NOMO-1 treated with dmso at 0.1 percent for 144 hours (cell line): ENCODE measurements around the gene CDKN1C.

Experiments used
- DNase-seq: peaks from one replicate; lab custom pipeline; 2025; ENCODE audit not compliant: unreplicated experiment; lab: John Stamatoyannopoulos, UW

The CDKN1C gene

GRCh38 chr11:2890466-2891294, 5.1 kb upstream of the CDKN1C start:
- DNase-seq = no peak

DNA sequence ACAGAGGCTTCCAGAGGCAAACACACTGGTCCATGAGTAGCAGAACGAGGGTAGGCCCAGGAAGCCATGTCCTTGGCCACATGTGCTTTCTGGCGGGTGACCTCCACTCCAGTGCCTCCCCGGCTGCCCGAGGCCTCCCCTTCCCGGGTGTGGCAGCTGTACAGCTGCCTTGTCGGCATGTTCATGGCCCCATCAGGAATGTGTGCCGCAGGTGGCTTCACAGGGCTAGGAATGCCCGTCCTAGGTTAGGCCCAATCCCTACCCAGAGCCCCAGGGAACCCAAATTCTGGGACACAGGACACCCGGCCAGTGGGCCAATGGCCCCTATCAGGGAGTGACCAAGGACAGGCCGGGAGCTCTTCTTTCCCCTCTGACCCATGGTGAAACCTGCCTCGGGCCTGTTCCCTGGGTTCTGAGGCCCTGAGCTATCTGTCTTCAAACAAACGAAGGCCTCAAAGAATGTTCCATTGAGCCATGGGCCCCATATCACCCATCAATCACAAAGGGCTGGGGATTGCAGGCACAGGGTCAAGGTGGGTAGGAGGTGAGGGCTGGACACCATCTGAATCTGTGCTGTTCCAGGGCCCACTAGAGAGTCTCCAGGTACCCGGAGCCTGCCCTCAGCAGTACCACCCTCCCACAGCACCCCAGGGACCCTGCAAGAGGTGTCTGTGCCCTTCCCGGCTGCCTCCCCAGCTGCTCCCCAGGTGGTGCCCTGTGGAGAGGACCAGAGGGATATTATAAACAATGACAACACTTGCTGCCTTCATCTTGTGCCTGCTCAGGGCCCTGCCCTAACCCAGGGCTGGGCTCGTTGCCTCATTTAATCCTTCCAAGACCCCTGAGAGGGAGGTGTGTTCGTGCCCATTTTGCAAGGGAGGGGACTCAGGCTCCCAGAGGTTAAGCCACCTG, 4.0 kb upstream of the CDKN1C start:
- DNase-seq = no peak

DNA sequence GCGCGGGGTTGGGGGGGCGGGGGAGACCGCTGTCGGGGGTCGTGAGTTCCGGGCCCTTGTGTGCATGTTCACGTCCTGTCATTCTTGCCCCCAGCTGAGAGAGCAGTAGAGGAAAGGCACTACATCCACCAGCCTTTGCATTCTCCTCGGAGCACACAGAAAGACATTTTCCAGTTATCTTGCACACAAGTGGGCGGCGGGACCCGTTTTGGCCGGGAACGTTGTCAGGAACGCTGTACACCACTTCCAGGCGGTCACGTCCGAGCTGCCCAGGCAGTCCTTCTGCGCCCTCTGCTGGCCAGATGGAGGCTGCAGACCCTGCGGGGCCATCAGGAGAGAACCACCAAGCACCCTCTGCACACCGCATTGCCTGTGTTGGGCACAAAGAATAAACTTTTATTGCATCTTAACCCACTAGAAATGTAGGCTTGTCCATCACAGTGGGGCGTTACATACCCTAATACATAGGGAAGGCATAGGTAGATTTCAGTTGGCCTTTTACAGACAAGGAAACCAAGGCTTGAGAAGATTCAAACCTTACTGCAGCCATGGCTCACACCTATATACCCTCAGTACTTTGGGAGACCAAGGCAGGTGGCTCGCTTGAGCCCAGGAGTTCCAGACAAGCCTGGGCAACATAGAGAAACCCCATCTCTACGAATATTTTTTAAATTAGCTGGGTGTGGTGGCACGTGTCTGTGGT, 2.8 kb upstream of the CDKN1C start:
- DNase-seq = peak; percentile 58

- no peak for DNase-seq
Measured at GRCh38 chr11:2887515-2888195, 2.1 kb upstream of the CDKN1C start.

DNA sequence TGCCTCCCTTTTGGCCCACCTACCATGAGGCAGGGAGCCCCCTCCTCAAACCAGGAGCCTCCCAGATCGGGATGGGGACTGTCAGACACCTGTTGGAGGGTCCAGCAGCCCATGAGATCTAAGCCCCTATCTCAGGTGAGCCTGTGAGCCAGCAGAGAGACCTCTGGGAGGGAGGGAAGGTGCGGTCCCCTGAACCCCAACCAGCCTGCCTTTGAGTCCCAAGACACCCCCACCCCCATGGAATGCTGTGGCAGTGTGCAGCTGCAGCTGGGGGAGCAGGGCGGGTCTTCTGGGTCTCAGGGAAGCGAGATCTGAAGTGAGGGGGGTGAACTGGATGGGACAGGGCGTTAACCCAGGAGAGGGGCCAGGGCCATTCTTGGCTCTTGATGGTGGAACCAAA, 1.4 kb upstream of the CDKN1C start:
- no peak for DNase-seq

DNA sequence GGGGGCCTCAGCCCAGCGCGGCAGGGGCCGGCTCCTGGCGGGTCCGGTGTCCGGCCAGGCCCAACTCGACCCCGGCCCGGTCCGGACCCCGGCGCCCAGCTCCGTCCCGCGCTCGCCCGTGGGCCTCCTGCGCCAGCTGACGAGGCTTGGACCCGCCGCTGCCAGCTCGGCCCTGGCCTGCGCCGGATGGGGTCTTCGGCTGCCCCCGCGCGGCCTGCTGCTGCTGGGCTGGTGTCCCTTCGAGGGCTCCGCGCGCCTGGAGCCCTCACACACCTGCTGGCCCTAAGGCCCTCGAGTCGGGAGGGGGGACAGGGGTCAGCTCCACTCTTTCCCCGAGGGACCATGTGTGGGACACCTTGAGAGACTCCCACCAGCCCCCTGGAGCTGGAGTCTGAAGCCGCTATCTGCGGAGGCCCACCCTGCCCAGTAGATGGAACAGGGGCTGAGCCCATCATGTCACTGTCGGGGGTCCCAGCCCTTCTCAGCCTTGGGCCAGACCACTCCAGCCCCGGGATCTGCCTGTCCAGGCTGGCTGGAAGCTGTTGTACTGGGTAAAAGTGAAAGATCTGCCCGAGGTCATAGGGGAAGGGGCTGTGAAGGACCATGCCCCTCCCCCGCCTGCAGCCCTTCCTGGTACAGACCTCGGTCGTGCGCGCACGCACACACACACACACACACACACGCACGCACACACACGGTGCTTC, 768 bp upstream of the CDKN1C start:
- no peak for DNase-seq

DNA sequence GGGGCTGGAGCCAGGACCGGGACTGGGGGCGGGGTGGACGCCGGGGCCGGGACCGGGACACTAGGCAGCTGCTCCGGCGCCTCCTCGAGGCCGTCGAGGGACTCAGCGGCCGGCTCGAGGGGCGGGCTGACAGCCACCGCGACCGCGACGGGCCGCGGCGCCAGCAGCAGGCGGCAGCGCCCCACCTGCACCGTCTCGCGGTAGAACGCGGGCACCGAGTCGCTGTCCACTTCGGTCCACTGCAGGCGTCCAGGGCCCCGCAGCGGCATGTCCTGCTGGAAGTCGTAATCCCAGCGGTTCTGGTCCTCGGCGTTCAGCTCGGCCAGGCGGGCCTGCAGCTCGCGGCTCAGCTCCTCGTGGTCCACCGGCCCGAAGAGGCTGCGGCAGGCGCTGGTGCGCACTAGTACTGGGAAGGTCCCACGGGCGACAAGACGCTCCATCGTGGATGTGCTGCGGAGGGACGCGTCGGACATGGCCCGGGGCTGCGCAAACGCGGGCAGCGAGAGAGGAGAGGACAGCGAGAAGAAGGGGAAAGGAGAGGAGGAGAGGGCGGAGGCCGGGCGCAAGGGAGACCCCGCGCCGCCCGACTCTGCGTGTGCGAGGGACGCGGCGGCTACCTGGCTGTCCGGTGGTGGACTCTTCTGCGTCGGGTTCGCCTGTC, 428 bp downstream of the CDKN1C start:
- DNase-seq = peak; percentile 50

- DNase-seq = no peak
Measured at GRCh38 chr11:2883979-2884815, 1.4 kb downstream of the CDKN1C start.

DNA sequence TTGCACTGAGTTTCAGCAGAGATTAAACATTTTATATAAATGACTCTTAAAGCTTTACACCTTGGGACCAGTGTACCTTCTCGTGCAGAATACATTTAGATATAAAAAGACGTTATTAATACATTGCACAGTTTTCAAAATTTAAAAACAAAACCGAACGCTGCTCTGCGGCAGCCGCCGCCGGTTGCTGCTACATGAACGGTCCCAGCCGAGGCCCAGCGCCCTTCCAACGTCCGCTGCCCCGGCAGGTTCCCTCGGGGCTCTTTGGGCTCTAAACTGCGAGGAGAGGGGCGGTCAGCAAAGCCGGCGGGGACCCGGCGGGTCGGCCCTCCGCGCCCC, 2.0 kb downstream of the CDKN1C start:
- no peak for DNase-seq

- DNase-seq = no peak
Measured at GRCh38 chr11:2882396-2883110, 3.0 kb downstream of the CDKN1C start.

GRCh38 chr11:2881981-2882375, 3.6 kb downstream of the CDKN1C start:
- no peak for DNase-seq

DNA sequence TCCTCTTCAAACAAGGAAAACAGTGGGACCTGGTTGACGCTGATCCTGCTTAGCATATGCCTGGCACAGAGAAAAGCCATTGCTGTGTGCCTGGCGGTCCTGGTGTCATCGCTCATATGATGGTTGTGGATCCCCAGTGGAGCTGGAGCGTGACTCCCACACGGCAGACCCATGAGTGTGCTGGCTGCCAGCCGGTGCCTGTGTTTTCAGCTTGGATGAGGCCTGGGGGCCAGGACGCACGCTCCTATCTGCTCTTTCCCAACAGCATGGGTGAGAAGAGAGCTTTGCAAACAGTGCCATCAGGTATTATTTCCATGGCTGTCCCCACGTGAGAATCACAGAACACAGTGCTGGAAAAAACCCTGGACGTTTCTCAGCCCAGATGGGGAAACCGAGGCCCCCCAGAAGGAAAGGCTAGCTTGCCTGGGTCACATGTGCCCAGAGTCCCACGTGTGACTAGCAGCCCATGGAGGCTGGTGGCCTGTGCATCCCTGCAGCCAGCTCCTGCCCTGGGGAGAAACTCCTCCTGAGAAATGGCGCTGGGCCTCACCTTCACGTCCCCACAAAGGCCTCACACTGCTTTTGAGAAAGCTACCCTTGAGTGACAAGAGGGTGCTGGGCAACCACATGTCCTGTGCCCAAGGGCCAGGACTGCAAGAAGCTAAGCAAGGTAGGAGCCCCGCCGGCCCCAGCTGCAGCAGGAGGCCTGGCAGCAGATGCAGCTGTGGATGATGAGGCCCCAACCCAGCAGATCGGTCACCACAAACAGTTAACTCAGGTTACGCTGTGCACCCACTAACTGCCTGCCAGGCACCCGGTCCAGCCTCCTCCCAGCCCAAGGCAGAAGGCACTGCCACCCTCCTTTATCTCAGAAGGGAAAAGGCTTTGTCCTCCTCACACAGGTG, 4.2 kb downstream of the CDKN1C start:
- no peak for DNase-seq

DNA sequence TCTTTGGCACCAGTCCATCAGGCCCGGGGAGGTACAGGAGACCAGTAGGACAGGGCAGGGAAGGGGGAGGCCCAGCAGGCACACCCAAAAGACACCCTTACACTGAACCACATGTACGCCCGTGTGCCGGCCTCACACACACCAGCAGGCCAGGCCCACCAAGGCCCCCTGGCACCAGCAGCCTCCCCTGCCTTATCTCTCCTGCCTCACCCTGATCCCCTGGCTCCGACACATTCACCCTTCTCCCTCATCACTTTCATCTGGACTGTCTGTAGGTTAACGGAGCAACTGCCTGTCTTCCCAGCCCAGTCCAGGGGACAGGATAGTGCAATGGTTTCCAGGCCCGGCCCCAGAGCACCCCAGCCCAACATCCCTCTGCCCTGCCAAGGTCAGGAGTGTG, 4.9 kb downstream of the CDKN1C start:
- no peak for DNase-seq

- no peak for DNase-seq
Measured at GRCh38 chr11:2878782-2879181, 6.8 kb downstream of the CDKN1C start.

GRCh38 chr11:2877474-2877873, 8.1 kb downstream of the CDKN1C start:
- DNase-seq = no peak

DNA sequence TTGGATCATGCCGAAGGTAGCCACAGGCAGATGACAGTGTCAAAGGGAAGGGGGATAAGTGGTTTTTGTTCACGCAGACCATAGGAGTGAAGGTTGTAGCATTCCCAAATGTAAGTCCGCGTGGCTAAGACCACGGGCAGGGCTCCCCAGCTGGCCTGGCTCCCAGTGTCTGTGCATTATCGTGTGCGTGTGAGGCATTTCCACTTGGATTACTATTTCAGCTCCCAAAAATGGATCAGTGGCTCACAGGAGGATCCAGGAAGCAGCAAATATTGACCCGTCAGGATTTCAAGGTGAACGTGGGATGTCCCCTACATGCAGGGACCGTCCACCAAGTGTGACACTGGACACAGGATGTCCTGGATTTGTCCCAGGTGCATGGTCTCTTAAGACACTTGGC, 10.6 kb downstream of the CDKN1C start:
- no peak for DNase-seq

GRCh38 chr11:2870969-2871680, 14.4 kb downstream of the CDKN1C start:
- no peak for DNase-seq
